A549 (cell line): ENCODE measurements around the gene BCAS4. TPM values are rescaled to one million over a fixed set of nuclear protein-coding genes. Genes with fewer than 3 reads are reported as not detected.
A peak's percentile ranks its signal among the peaks of the same experiment; 100 is the strongest.

Source experiments
- ATAC-seq, 2 experiments: fragments of 200-7000 bp in 1 of 2; fragments of >200 bp in 1 of 2; cut with Nextera tagmentation in 1 of 2; cut with Tn5 transposase in 1 of 2; 3 replicates each; pipeline versions ENCODE4 v1.8.0 to v1.9.1; 2018 to 2020; ENCODE audit warnings: mild to moderate bottlenecking in 1 of 2, moderate library complexity in 1 of 2
- CTCF ChIA-PET: fragments of 300-600 bp; sonication (Branson Sonifier 250); formaldehyde crosslinking; extraction: SDS; loops from one replicate; lab custom pipeline; 2021; ENCODE audit warnings: antibody characterized with exemption, inconsistent platforms; lab: Yijun Ruan, JAX
- POLR2A ChIA-PET: fragments of 350-600 bp; formaldehyde crosslinking; extraction: SDS; loops from one replicate; lab custom pipeline; 2021; ENCODE audit warnings: antibody characterized with exemption, inconsistent platforms; lab: Yijun Ruan, JAX
- DNase-seq, 2 experiments: peaks; one replicate each; pipeline versions ENCODE4 v3.0.0 to v3.0.0-alpha.2; 2011 to 2016; ENCODE audit warnings: low read depth in 1 of 2, low spot score in 1 of 2
- FAIRE-seq: peaks from 2 replicates; lab custom pipeline; 2011; peaks lifted over from hg19 to GRCh38; lab: Jason Lieb, UNC
- H3K27ac ChIP-seq, 2 experiments: fragments of >200 bp; sonication (Bioruptor Twin); formaldehyde crosslinking; 3 replicates each; pipeline ENCODE4 v1.5.1; 2016 to 2017
- H3K4me1 ChIP-seq: fragments of >200 bp; sonication (Bioruptor Twin); formaldehyde crosslinking; 3 replicates; pipeline ENCODE4 v1.6.1; 2016
- H3K4me2 ChIP-seq: fragments of >200 bp; sonication (Bioruptor Twin); formaldehyde crosslinking; 3 replicates; pipeline ENCODE4 v1.6.1; 2016
- H3K4me3 ChIP-seq: fragments of >200 bp; sonication (Bioruptor Twin); formaldehyde crosslinking; 3 replicates; pipeline ENCODE4 v1.5.1; 2016
- H3K9me3 ChIP-seq: fragments of >200 bp; sonication (Bioruptor Twin); formaldehyde crosslinking; 3 replicates; pipeline ENCODE4 v1.6.1; 2016
- CEBPB ChIP-seq, 2 experiments: fragments of >200 bp in 1 of 2; sonication (Bioruptor Twin) in 1 of 2; formaldehyde crosslinking in 1 of 2; IDR thresholded peaks; 2 replicates each; pipeline ENCODE4 v1.6.1; 2012 to 2016
- E2F6 ChIP-seq: IDR thresholded peaks from 2 replicates; pipeline ENCODE4 v1.6.1; 2012; ENCODE audit warnings: low read depth, borderline replicate concordance
- EHF ChIP-seq: fragments of 250-450 bp; sonication (Bioruptor Pico); IDR thresholded peaks from 2 replicates; pipeline ENCODE4 v1.5.0; 2020; ENCODE audit warnings: mild to moderate bottlenecking
- FOSL2 ChIP-seq, 2 experiments: fragments of 450-650 bp in 1 of 2; fragments of >200 bp in 1 of 2; sonication (Bioruptor Twin) in 1 of 2; formaldehyde crosslinking; IDR thresholded peaks; 2 replicates each; pipeline versions ENCODE4 v1.5.0 to v1.6.1; 2016 to 2020; ENCODE audit warnings: mild to moderate bottlenecking in 1 of 2, moderate library complexity in 1 of 2
- HDAC2 ChIP-seq: fragments of 200-600 bp; sonication (generic); IDR thresholded peaks from 2 replicates; pipeline ENCODE4 v1.6.1; 2016
- HOXA7 ChIP-seq: fragments of 250-450 bp; sonication (Bioruptor Pico); IDR thresholded peaks from 2 replicates; pipeline ENCODE4 v1.5.0; 2020; ENCODE audit warnings: mild to moderate bottlenecking, moderate library complexity
- HOXB13 ChIP-seq: fragments of 250-450 bp; sonication (Bioruptor Pico); IDR thresholded peaks from 2 replicates; pipeline ENCODE4 v1.5.0; 2020; ENCODE audit warnings: low read depth, mild to moderate bottlenecking, moderate library complexity
- JUN ChIP-seq, 2 experiments: fragments of >200 bp; sonication (Bioruptor Twin); formaldehyde crosslinking; IDR thresholded peaks; 2 replicates in 1 of 2; 3 replicates in 1 of 2; pipeline ENCODE4 v1.6.1; 2016 to 2017
- JUNB ChIP-seq: fragments of >200 bp; sonication (Bioruptor Twin); formaldehyde crosslinking; IDR thresholded peaks from 2 replicates; pipeline ENCODE4 v1.6.1; 2016
- MAFK ChIP-seq: fragments of 450-650 bp; IDR thresholded peaks from 2 replicates; pipeline ENCODE4 v1.6.1; 2014; ENCODE audit not compliant: partially characterized antibody
- MAX ChIP-seq: IDR thresholded peaks from 2 replicates; pipeline ENCODE4 v1.6.1; 2012
- MYC ChIP-seq: IDR thresholded peaks from 2 replicates; pipeline ENCODE4 v1.6.1; 2012; ENCODE audit warnings: mild to moderate bottlenecking, inconsistent platforms, low read length, improper control_type of control experiment, borderline replicate concordance
- PHF8 ChIP-seq: fragments of 200-600 bp; sonication (generic); IDR thresholded peaks from 2 replicates; pipeline ENCODE4 v1.6.1; 2016; ENCODE audit warnings: low read depth, mild to moderate bottlenecking, antibody characterized with exemption, moderate library complexity, borderline replicate concordance
- POLR2A ChIP-seq: IDR thresholded peaks from 2 replicates; pipeline ENCODE4 v1.6.1; 2012; ENCODE audit warnings: mild to moderate bottlenecking, low read length
- POLR2AphosphoS2 ChIP-seq: conservative IDR thresholded peaks from 2 replicates; pipeline ENCODE4 v1.6.1; 2012; ENCODE audit warnings: low read length, improper control_type of control experiment, inconsistent platforms
- RARB ChIP-seq: fragments of 250-450 bp; sonication (Bioruptor Pico); IDR thresholded peaks from 2 replicates; pipeline ENCODE4 v1.8.0; 2021; ENCODE audit warnings: mild to moderate bottlenecking, moderate library complexity
- RCOR1 ChIP-seq: fragments of 150-350 bp; IDR thresholded peaks from 2 replicates; pipeline ENCODE4 v1.6.1; 2014; ENCODE audit warnings: antibody characterized with exemption, low read length, low read depth
- RNF2 ChIP-seq: fragments of 200-600 bp; sonication (generic); IDR thresholded peaks from 2 replicates; pipeline ENCODE4 v1.6.1; 2016; ENCODE audit warnings: low read depth, mild to moderate bottlenecking, antibody characterized with exemption, moderate library complexity, borderline replicate concordance
- ZC3H11A ChIP-seq: fragments of 450-650 bp; IDR thresholded peaks from 2 replicates; pipeline ENCODE4 v1.6.1; 2014; ENCODE audit warnings: antibody characterized with exemption, mild to moderate bottlenecking
- ZNF302 ChIP-seq: fragments of 250-450 bp; sonication (Bioruptor Pico); IDR thresholded peaks from 2 replicates; pipeline ENCODE4 v1.9.0; 2021; ENCODE audit warnings: inconsistent platforms, mild to moderate bottlenecking, moderate library complexity
- WGBS: methylation state at CpG from one replicate; pipeline ENCODE4 v1.1.6; 2017; ENCODE audit errors: missing lambda C conversion rate; 5-methylcytosine and 5-hydroxymethylcytosine counted together
- polyA plus RNA-seq, 4 experiments: library from polyadenylated mRNA; depleted of rRNA in 3 of 4; stranded (reverse); fragments of >200 nt; fragmentation: RNase III in 1 of 4; extraction: RNeasy Plus Mini Kit Qiagen cat#74134 plus additional on column Dnase treatment in 1 of 4; gene quantifications; 2 replicates in 3 of 4; 3 replicates in 1 of 4; pipeline ENCODE4 v1.2.3, GENCODE V29; 2011 to 2017

BCAS4 gene
- polyA plus RNA-seq, 2 of the 4 experiments (the other 2 are of a cell fraction): 16.9 to 48.4 TPM

DNA sequence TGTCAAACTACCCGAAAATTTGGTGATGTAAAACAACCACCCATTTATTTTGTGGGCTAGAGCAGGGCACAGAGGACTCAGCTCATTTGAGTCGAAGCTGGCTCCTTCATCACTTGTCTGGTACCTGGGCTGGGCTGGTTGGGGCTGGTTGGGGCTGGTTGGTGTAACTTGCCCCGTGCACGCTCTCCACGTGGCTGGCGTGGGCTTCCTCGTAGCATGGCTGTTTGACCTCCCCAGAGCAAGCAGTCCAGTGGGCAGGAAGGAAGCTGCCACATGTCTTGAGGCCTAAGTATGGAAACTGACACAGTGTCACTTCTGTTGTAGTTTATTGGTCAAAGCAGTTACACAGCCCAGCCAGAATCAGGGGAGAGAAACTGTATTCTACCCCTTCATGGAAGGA lies 27.1 kb downstream of the BCAS4 start:
- Histone ChIP-seq H3K4me3 (no peak overlapping the region), H3K9me3 (no peaks in the 10 kb centered on the region), H3K4me2 (no peak overlapping the region), H3K27ac (no peak overlapping the region), H3K4me1 (peaks cover 8% of the 10 kb centered on the region)
- ChIA-PET POLR2A (no interaction called here), CTCF (interaction anchor here (0.5 to 1.6 kb wide), 4 partner anchors 18 to 34 kb away, joined by 3 to 5 read pairs (median 4); partner anchors contain the start of gene BCAS4)
- WGBS: 86% methylated on average over 7 of the region's 7 CpGs
- TF ChIP-seq RCOR1 (no peak), E2F6 (no peak)
- no peak for DNase-seq
- ATAC-seq: no peak
- FAIRE-seq: no peak

DNA sequence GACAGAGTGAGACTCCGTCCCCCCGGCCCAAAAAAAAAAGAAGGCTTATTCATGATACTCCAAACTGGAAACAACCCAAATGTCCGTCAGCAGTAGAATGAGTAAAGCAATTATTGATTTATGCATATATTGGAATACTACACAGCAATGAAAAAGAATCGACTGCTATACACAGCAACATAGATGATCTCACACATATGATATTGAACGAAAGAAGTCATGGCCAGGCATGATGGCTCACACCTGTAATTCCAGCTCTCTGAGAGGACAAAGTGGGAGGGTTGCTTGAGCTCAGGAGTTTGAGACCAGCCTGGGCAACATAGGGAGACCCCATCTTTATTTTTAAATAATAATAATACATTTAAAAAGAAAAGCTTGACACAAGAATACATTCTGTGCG lies 28.5 kb downstream of the BCAS4 start:
- no peak for DNase-seq
- H3K9me3 ChIP-seq: no peaks in the 10 kb centered on the region
- ChIA-PET POLR2A (no interaction called here), CTCF (interaction anchor here (1.0 to 1.5 kb wide), 3 partner anchors 26 to 106 kb away, joined by 3 to 5 read pairs (median 3); partner anchors contain the start of gene BCAS4)
- no peak overlapping the region for H3K4me2 ChIP-seq
- no peak overlapping the region for H3K4me3 ChIP-seq
- TF ChIP-seq ZC3H11A (no peak), HDAC2 (no peak), POLR2A (no peak), MAX (no peak), HOXA7 (CRISPR knock-in tag) (no peak), CEBPB (IDR thresholded peaks at IDR 0.05) (no peak), EHF (CRISPR knock-in tag) (no peak), MAFK (no peak), JUNB (no peak), JUN (IDR thresholded peaks at IDR 0.05) (no peak), POLR2AphosphoS2 (no peak)
- no peak overlapping the region for H3K27ac ChIP-seq
- no peak for FAIRE-seq
- WGBS: 85% methylated on average over 6 of the region's 6 CpGs
- peaks cover 5% of the 10 kb centered on the region for H3K4me1 ChIP-seq
- no peak for ATAC-seq

- TF ChIP-seq JUN (IDR thresholded peaks at IDR 0.05): no peak
- no peak for TF ChIP-seq MYC
- TF ChIP-seq RNF2: no peak
- no peak for TF ChIP-seq ZNF302 (CRISPR knock-in tag)
- TF ChIP-seq HOXB13: no peak
- no peak for TF ChIP-seq ZC3H11A
- no peak for TF ChIP-seq FOSL2 (IDR thresholded peaks at IDR 0.05)
- no peak for TF ChIP-seq FOSL2 (CRISPR knock-in tag; IDR thresholded peaks at IDR 0.05)
Measured at GRCh38 chr20:50824137-50824536, 29.3 kb downstream of the BCAS4 start.

GRCh38 chr20:50826121-50826520 lies 31.3 kb downstream of the BCAS4 start:
- POLR2A ChIA-PET: no interaction called here
- Histone ChIP-seq H3K4me2 (no peak overlapping the region), H3K4me1 (0 out of 3 replicates have a peak, but pooled peaks cover 2% of the 10 kb centered on the region), H3K9me3 (no peaks in the 10 kb centered on the region), H3K27ac (no peak overlapping the region), H3K4me3 (no peak overlapping the region)
- FAIRE-seq: no peak
- TF ChIP-seq MYC: no peak
- TF ChIP-seq RARB (CRISPR knock-in tag): no peak
- TF ChIP-seq PHF8: no peak
- ATAC-seq: no peak
- no peak for DNase-seq
- WGBS: 97% methylated on average over 2 of the region's 2 CpGs
- CTCF ChIA-PET: interaction anchor here (0.7 to 2.6 kb wide), 3 partner anchors 8 to 56 kb away, joined by 3 to 15 read pairs (median 3); partner anchors contain the start of gene BCAS4

More at GRCh38 chr20:50824137-50824536, 29.3 kb downstream of the BCAS4 start:
- Histone ChIP-seq H3K4me1 (0 out of 3 replicates have a peak, but pooled peaks cover 2% of the 10 kb centered on the region), H3K9me3 (no peaks in the 10 kb centered on the region), H3K4me2 (no peak overlapping the region), H3K27ac (no peak overlapping the region), H3K4me3 (no peak overlapping the region)
- ATAC-seq (no peak; a peak in 1 of 6 replicates), DNase-seq (peak in 1 of 2 experiments; percentile 30), FAIRE-seq (no peak)
- CTCF ChIA-PET: interaction anchor here (0.5 to 1.5 kb wide), 5 partner anchors 25 to 113 kb away, joined by 3 to 5 read pairs (median 3); partner anchors contain the start of gene BCAS4
- POLR2A ChIA-PET: no interaction called here
- 55% methylated on average over 3 of the region's 3 CpGs for WGBS
